Neural progenitor cell (in vitro differentiated cells): ENCODE data around the gene ATAD3B. TPM values are rescaled to one million over a fixed set of nuclear protein-coding genes. Genes with fewer than 3 reads are reported as not detected.

ENCODE experiments used
- DNase-seq: peaks from one replicate; pipeline ENCODE4 v3.0.0-alpha.2; 2016; ENCODE audit warnings: low spot score
- H2AFZ ChIP-seq: fragments of 200-600 bp; sonication (generic); replicated peaks from 2 replicates; pipeline ENCODE4 v1.6.1; 2016; ENCODE audit warnings: antibody characterized with exemption
- H3F3A ChIP-seq: fragments of 200-600 bp; sonication (generic); 2 replicates; pipeline ENCODE4 v1.6.1; 2016; ENCODE audit warnings: antibody characterized with exemption, low read depth
- H3K27ac ChIP-seq: fragments of 200-600 bp; sonication (generic); 2 replicates; pipeline ENCODE4 v1.5.1; 2016; ENCODE audit warnings: mild to moderate bottlenecking
- H3K27me3 ChIP-seq: fragments of 200-600 bp; sonication (generic); 2 replicates; pipeline ENCODE4 v1.6.1; 2016; ENCODE audit warnings: mild to moderate bottlenecking, moderate library complexity
- H3K36me3 ChIP-seq: fragments of 200-600 bp; sonication (generic); 2 replicates; pipeline ENCODE4 v1.5.1; 2016
- H3K4me1 ChIP-seq: fragments of 200-600 bp; sonication (generic); 2 replicates; pipeline ENCODE4 v1.6.1; 2016; ENCODE audit warnings: mixed run types
- H3K4me2 ChIP-seq: fragments of 200-600 bp; sonication (generic); 2 replicates; pipeline ENCODE4 v1.6.1; 2016
- H3K4me3 ChIP-seq: fragments of 200-600 bp; sonication (generic); 2 replicates; pipeline ENCODE4 v1.5.1; 2016
- H3K79me2 ChIP-seq: fragments of 200-600 bp; sonication (generic); 2 replicates; pipeline ENCODE4 v1.6.1; 2016; ENCODE audit warnings: low read depth
- H3K9ac ChIP-seq: fragments of 200-600 bp; sonication (generic); 2 replicates; pipeline ENCODE4 v1.6.1; 2016
- H3K9me3 ChIP-seq: fragments of 200-600 bp; sonication (generic); 2 replicates; pipeline ENCODE4 v1.5.1; 2016; ENCODE audit warnings: low read depth
- H4K20me1 ChIP-seq: fragments of 200-600 bp; sonication (generic); 2 replicates; pipeline ENCODE4 v1.6.1; 2016; ENCODE audit warnings: low read depth
- H3K27ac Mint-ChIP-seq: 3 replicates; pipeline ENCODE4 v1.8.0; 2021; ENCODE audit warnings: mixed read lengths
- H3K27me3 Mint-ChIP-seq: 2 replicates; pipeline ENCODE4 v1.8.0; 2022; ENCODE audit warnings: low read depth, mild to moderate bottlenecking, inconsistent platforms, moderate library complexity, mixed read lengths; ENCODE audit not compliant: insufficient read depth
- H3K36me3 Mint-ChIP-seq: 3 replicates; pipeline ENCODE4 v1.8.0; 2021; ENCODE audit warnings: mixed read lengths
- H3K4me1 Mint-ChIP-seq: 3 replicates; pipeline ENCODE4 v1.8.0; 2021; ENCODE audit warnings: mixed read lengths
- H3K4me3 Mint-ChIP-seq: 3 replicates; pipeline ENCODE4 v1.8.0; 2021; ENCODE audit warnings: mild to moderate bottlenecking, moderate library complexity, mixed read lengths
- H3K9me3 Mint-ChIP-seq: 3 replicates; pipeline ENCODE4 v1.8.0; 2020; ENCODE audit warnings: mixed read lengths
- EZH2 ChIP-seq: fragments of 200-600 bp; sonication (generic); IDR thresholded peaks from 2 replicates; pipeline ENCODE4 v1.6.1; 2017; ENCODE audit warnings: antibody characterized with exemption, mild to moderate bottlenecking, moderate library complexity
- EZH2phosphoT487 ChIP-seq: fragments of 200-600 bp; sonication (generic); IDR thresholded peaks from 2 replicates; pipeline ENCODE4 v1.6.1; 2017; ENCODE audit warnings: antibody characterized with exemption
- total RNA-seq: library from RNA; depleted of rRNA; stranded (reverse); fragments of >200 nt; gene quantifications from 2 replicates; pipeline ENCODE4 v1.2.3, GENCODE V29; 2015; ENCODE audit warnings: low replicate concordance
- TF ChIP-seq, protein P1 (sequence below): fragments of 200-600 bp; sonication (generic); IDR thresholded peaks from 2 replicates; pipeline ENCODE4 v1.5.1; 2017; ENCODE audit warnings: antibody characterized with exemption, mild to moderate bottlenecking

The ATAD3B gene
- total RNA-seq, 1 donor from 2014 or later, result 9.3 TPM

DNA sequence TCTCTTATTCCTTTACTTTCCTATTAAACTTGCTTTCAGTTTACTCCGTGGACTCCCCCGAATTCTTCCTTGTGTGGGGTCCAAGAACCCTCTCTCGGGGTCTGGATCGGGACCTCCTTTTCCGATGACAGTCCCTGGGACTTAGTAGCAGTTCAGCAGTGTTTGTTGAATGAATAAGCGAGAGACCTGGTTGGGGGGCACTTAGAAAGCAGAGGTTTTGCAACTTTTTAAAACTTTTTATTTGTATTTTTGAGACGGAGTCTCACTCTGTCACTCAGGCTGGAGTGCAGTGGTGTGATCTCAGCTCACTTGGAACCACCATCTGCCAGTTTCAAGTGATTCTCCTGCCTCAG lies 48.3 kb upstream of the ATAD3B start:
- H2AFZ ChIP-seq, result no peak overlapping the region
- peaks cover 31% of the 10 kb centered on the region for H3K4me1 ChIP-seq
- peaks cover 35% of the 10 kb centered on the region for H3F3A ChIP-seq
- no peaks in the 10 kb centered on the region for H3K36me3 Mint-ChIP-seq
- H3K27me3 Mint-ChIP-seq, result peaks cover 5% of the 10 kb centered on the region
- H3K4me3 Mint-ChIP-seq, result no peak overlapping the region
- H3K9me3 ChIP-seq, result no peaks in the 10 kb centered on the region
- H3K9ac ChIP-seq, result no peak overlapping the region
- no peak overlapping the region for H3K4me2 ChIP-seq
- H3K27ac ChIP-seq, result no peak overlapping the region
- H3K4me1 Mint-ChIP-seq, result peaks cover 36% of the 10 kb centered on the region
- TF ChIP-seq EZH2, result no peak
- TF ChIP-seq, protein P1, sequence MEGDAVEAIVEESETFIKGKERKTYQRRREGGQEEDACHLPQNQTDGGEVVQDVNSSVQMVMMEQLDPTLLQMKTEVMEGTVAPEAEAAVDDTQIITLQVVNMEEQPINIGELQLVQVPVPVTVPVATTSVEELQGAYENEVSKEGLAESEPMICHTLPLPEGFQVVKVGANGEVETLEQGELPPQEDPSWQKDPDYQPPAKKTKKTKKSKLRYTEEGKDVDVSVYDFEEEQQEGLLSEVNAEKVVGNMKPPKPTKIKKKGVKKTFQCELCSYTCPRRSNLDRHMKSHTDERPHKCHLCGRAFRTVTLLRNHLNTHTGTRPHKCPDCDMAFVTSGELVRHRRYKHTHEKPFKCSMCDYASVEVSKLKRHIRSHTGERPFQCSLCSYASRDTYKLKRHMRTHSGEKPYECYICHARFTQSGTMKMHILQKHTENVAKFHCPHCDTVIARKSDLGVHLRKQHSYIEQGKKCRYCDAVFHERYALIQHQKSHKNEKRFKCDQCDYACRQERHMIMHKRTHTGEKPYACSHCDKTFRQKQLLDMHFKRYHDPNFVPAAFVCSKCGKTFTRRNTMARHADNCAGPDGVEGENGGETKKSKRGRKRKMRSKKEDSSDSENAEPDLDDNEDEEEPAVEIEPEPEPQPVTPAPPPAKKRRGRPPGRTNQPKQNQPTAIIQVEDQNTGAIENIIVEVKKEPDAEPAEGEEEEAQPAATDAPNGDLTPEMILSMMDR, result no peak
- TF ChIP-seq EZH2phosphoT487, result no peak
- no peak overlapping the region for H3K4me3 ChIP-seq
- H4K20me1 ChIP-seq, result no peaks in the 10 kb centered on the region
- no peaks in the 10 kb centered on the region for H3K27me3 ChIP-seq
- no peaks in the 10 kb centered on the region for H3K79me2 ChIP-seq
- H3K36me3 ChIP-seq, result no peaks in the 10 kb centered on the region
- H3K27ac Mint-ChIP-seq, result no peak overlapping the region
- H3K9me3 Mint-ChIP-seq, result no peaks in the 10 kb centered on the region
- DNase-seq, result no peak

DNA sequence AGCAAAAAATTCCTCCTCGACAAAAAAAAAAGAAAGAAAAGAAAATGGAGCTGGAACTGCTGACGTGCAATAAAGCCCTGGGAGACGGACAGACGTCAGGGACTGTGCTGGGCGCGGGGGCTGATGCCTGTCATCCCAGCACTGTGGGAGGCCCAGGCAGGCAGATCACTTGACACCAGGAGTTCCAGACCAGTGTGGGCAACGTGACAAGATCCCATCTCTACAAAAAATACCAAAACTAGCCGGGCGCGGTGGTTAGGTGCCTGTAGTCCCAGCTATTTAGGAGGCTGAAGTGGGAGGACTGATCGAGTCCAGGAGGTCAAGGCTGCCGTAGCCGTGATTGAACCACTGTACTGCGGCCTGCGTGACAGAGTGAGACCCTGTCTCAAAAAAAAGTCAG lies 46.9 kb upstream of the ATAD3B start:
- Histone ChIP-seq H3K9me3 (no peaks in the 10 kb centered on the region), H3K36me3 (no peaks in the 10 kb centered on the region), H3K4me1 (peaks cover 31% of the 10 kb centered on the region), H3K9ac (no peak overlapping the region), H3K27me3 (no peaks in the 10 kb centered on the region), H3K4me2 (no peak overlapping the region), H4K20me1 (no peaks in the 10 kb centered on the region), H2AFZ (no peak overlapping the region), H3F3A (peaks cover 38% of the 10 kb centered on the region), H3K4me3 (no peak overlapping the region), H3K79me2 (no peaks in the 10 kb centered on the region), H3K27ac (no peak overlapping the region)
- H3K27ac Mint-ChIP-seq, result peak overlapping the region; percentile 48
- H3K27me3 Mint-ChIP-seq, result peaks cover 12% of the 10 kb centered on the region
- peaks cover 33% of the 10 kb centered on the region for H3K4me1 Mint-ChIP-seq
- no peaks in the 10 kb centered on the region for H3K9me3 Mint-ChIP-seq
- TF ChIP-seq EZH2 (no peak), EZH2phosphoT487 (no peak)
- TF ChIP-seq, protein P1, result no peak
- no peak for DNase-seq
- peaks cover 3% of the 10 kb centered on the region for H3K36me3 Mint-ChIP-seq
- H3K4me3 Mint-ChIP-seq, result peak overlapping the region; percentile 64

DNA sequence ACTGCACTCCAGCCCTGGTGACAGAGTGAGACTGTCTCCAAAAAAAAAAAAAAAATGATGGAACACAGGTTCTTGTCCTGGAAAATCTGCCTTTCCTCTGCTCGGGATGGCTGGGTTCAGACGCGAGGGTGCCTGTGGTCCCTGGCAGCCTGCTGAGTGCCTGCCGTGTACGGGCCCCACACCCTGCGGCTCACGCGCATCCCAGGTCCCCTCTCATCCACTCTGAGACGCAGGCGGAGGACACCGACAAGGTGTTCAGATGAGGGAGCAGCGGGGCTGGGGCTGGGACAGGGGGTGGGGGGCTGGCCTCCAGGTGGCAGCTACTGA lies 46.2 kb upstream of the ATAD3B start:
- H3K9ac ChIP-seq, result no peak overlapping the region
- H3F3A ChIP-seq, result peaks cover 44% of the 10 kb centered on the region
- H3K27me3 ChIP-seq, result no peaks in the 10 kb centered on the region
- no peak for DNase-seq
- H2AFZ ChIP-seq, result no peak overlapping the region
- no peaks in the 10 kb centered on the region for H4K20me1 ChIP-seq
- no peak overlapping the region for H3K4me3 ChIP-seq
- peaks cover 17% of the 10 kb centered on the region for H3K27me3 Mint-ChIP-seq
- peaks cover 35% of the 10 kb centered on the region for H3K4me1 ChIP-seq
- peaks cover 39% of the 10 kb centered on the region for H3K4me1 Mint-ChIP-seq
- H3K9me3 Mint-ChIP-seq, result no peaks in the 10 kb centered on the region
- no peaks in the 10 kb centered on the region for H3K9me3 ChIP-seq
- H3K4me3 Mint-ChIP-seq, result peak overlapping the region; percentile 64
- H3K4me2 ChIP-seq, result peak overlapping the region; percentile 87
- no peaks in the 10 kb centered on the region for H3K79me2 ChIP-seq
- H3K36me3 Mint-ChIP-seq, result peaks cover 3% of the 10 kb centered on the region
- TF ChIP-seq EZH2phosphoT487 (no peak), EZH2 (no peak)
- TF ChIP-seq, protein P1, result no peak
- no peak overlapping the region for H3K27ac ChIP-seq
- no peak overlapping the region for H3K27ac Mint-ChIP-seq
- no peaks in the 10 kb centered on the region for H3K36me3 ChIP-seq
